Umbilical cord (tissue), 2 donors: ENCODE results near the gene OPN4. TPM values are rescaled to one million over a fixed set of nuclear protein-coding genes. Genes with fewer than 3 reads are reported as not detected.

ENCODE experiments used
- DNase-seq: peaks from one replicate; pipeline ENCODE4 v3.0.0-alpha.2; 2015; ENCODE audit warnings: low spot score
- total RNA-seq: library from RNA; depleted of rRNA; stranded (reverse); fragments of >200 nt; gene quantifications from one replicate; pipeline ENCODE4 v1.2.3, GENCODE V29; 2014; ENCODE audit warnings: low replicate concordance; ENCODE audit not compliant: insufficient read depth

The OPN4 gene
- total RNA-seq, 1 donor from 2014 or later, result 0.48 TPM

DNA sequence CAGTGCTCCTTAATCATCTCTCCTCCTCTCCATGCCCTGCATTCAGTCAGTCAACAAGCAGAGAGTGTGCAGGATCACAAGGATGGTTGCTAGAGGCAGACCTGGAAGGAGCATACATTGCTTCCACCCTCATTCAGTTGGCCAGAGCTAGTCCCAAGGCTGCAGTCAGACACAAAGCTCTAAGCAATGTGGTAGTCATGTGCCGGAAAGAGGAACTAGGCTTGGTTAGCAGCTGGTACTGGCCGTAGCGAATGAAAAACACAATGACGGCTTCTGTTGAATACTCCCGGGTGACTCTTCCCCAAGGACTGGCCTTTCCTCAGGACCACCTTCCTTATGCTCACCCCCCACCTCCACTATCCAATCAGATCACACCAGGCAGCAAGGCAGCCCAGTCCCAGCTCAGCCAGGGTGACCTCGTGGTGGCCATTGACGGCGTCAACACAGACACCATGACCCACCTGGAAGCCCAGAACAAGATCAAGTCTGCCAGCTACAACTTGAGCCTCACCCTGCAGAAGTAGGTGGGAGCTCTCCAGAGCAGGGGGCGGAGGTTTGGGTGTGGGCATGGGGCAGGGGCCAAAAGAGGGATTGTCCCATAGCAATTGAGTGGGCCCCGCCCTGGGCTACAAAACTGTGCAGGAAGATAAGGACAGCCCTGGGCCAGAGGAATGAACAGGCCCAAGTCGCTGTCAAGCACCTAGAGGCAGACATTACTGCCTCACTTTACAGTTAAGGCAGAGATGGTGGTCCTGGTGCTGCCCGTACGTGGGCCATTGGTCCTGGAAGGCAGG is 24.8 kb downstream of the OPN4 start:
- no peak for DNase-seq

- no peak for DNase-seq
Observed at GRCh38 chr10:86681047-86681446, 26.7 kb downstream of the OPN4 start.

- DNase-seq, result no peak
Observed at GRCh38 chr10:86681722-86682386, 27.5 kb downstream of the OPN4 start.

GRCh38 chr10:86682675-86683074 is 28.3 kb downstream of the OPN4 start:
- DNase-seq, result no peak

DNA sequence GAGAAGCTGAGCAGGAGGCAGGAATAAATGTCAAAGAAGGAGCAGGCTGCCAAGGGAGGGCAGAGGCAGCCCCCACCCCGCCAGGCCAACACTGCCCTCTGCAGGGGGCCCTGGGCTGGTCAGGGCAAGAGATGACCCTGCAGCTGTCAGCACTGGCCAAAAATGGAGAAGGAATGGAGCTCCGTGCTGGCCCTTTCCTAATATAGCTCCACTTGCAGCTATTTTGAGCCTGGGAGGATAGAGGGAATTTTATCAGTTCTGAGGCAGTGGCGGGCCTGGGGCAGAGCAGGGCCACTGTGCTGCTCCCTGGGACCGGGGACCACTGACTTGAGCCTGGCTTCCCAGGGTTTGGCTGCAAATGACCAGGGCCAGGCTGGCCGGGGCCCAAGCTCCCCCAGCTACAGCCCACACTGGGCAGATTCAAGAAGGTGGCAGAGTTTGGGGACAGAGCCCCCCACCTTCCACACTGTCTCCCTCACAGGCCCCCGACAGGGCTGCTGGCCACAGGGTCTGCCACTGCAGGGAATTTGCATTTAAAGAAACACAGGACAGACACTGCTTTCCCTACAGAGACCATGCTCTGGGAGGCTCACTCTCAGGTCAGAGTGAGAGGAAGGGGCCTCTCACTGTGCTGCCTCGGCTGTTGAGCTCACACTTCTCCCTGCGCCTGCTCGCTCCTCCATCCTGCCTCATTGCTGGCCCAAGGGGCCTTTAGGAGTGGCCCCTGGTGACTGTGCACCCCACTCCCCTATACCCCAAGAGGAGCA is 30.2 kb downstream of the OPN4 start:
- DNase-seq, result peak; percentile 74

- no peak for DNase-seq
Observed at GRCh38 chr10:86685416-86685815, 31.1 kb downstream of the OPN4 start.

- DNase-seq, result no peak
Observed at GRCh38 chr10:86685893-86686632, 31.7 kb downstream of the OPN4 start.

DNA sequence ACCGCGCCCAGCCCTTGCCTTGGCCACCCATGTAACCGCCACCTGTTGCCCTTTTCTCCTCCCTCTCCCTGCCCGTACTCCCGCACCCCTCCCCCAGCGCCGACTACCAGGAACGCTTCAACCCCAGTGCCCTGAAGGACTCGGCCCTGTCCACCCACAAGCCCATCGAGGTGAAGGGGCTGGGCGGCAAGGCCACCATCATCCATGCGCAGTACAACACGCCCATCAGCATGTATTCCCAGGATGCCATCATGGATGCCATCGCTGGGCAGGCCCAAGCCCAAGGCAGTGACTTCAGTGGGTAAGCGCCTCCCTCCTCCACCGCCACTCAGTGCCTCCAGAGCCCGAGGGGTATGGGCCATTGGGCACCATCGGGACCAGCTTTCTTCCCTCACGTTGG is 32.6 kb downstream of the OPN4 start:
- no peak for DNase-seq

DNA sequence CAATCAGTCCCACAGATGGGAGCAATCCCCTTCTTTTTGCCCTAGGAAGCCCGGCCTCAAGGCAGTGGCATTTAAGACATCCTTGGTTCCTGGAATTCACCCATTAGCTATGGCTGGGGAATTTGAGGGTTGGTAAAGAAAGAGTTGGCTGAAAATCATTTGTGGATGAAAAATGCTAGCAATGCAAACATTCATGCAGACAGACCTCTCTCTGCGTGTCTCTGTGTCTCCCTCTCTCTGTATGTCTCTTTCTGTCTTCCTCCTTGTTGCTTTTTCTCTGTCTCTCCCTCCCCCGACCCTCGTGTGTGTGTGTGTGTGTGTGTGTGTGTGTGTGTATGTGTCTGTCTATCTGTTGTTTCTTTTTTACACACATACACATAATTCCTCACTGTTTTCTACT is 33.4 kb downstream of the OPN4 start:
- DNase-seq, result peak; percentile 81

- DNase-seq, result peak; percentile 64
Observed at GRCh38 chr10:86688398-86688921, 34.1 kb downstream of the OPN4 start.

DNA sequence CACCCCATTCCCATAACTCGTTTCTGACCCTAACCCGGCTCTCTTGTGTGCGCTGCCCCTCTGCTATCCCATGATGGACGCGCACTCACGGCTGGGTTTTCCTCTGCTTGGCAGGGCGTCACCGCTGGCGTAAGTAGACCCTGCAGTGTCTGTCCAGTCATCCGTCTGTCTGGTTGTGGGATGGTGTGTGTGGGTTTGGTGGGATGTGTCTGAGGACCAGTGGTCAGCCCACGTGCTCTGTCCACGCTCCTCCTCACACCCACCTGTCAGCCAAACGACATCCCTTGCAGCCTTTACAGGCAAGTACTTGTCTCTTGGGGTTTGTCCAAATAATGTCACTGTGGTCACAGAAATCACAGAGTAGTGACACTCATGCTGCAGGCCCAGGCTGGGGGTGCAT is 34.8 kb downstream of the OPN4 start:
- no peak for DNase-seq

DNA sequence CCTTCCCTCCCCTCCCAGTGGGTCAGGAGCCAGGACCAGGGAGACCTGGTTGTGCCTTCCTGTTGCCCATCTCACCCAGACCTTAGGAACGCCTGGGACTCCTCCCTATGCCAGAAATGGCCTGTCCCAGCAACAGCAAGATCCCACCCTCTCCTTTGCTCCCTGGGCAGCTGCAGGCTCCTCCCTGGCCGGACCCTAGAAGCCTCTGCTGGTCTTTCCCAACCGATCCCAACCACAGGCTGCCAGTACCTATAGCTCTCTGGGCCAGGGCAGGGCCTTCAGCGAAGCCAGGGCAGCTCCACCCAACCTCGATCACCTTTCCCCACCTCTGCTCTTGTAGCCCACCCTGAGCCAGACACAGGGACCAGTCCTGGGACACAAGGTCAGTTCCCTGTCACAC is 35.9 kb downstream of the OPN4 start:
- DNase-seq, result no peak

GRCh38 chr10:86690657-86691084 is 36.3 kb downstream of the OPN4 start:
- no peak for DNase-seq

DNA sequence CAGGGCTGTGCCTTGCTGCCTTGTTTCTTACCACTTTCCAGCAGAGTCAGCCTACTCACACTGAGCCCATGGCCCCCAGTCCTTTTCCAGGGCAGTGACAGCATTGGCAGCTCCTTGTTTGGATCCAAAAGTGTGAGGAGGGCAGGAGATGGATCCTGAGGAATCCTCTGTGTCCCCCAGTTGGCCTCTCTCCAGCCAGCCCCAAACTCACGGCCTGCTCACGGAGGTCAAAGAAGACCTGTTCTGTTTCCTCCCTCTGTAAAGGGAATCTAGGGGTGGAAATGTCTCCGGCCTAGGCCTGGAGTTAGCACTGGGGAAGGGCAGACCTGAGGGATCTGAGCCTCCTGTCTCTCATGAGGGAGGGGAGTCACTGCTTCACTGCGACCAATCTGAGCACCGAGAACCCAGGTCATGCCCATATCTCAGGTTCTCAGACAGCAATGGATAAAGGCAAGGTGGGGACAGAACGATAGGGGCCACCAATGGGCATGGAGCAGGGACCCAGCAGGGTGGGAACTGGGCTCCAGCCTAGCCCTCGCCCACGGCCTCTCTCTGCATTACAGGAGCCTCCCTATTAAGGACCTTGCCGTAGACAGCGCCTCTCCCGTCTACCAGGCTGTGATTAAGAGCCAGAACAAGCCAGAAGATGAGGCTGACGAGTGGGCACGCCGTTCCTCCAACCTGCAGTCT is 37.1 kb downstream of the OPN4 start:
- no peak for DNase-seq

DNA sequence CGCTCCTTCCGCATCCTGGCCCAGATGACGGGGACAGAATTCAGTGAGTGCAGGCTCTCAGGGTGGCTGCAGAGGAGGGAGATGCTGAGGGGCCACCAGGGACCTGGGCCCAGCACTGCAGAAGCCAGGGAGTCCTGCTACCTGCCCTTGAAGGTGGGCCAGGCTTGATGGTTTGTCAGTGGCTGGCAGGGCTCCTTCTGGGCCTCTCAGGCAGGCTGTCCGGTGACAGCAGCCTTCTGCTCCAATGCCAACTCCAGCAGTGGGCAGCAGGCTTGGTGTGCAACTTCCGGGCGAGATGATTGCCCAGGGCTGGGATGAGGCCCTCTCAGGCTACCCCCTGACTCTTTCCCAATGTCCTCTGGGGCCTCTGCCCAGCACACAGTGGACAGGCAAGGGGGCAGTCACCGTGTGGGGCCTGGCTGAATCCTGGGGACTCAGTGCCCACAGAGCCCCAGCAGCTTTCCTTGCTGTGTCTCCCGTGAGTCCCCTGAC is 37.7 kb downstream of the OPN4 start:
- DNase-seq, result no peak

- DNase-seq, result no peak
Observed at GRCh38 chr10:86692664-86693063, 38.3 kb downstream of the OPN4 start.

DNA sequence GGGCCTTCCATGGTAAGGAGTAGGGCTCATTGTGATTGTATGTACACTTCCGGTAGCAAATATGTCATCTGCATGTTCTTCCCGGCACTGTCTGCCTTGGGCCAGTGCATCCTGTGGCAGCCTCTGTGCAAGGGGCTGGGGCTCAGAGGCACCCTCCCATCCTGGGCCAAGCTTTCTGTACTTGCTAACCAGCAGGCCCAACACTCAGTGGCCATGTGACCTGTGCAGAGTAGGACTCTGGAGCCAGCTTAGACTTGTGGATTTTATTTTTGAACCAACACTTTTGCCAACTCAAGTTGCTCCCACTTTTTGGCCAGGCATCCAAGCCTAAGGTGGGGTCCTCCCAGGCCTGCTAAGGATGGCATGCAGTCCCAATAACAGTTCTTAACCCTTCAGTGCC is 38.9 kb downstream of the OPN4 start:
- no peak for DNase-seq

DNA sequence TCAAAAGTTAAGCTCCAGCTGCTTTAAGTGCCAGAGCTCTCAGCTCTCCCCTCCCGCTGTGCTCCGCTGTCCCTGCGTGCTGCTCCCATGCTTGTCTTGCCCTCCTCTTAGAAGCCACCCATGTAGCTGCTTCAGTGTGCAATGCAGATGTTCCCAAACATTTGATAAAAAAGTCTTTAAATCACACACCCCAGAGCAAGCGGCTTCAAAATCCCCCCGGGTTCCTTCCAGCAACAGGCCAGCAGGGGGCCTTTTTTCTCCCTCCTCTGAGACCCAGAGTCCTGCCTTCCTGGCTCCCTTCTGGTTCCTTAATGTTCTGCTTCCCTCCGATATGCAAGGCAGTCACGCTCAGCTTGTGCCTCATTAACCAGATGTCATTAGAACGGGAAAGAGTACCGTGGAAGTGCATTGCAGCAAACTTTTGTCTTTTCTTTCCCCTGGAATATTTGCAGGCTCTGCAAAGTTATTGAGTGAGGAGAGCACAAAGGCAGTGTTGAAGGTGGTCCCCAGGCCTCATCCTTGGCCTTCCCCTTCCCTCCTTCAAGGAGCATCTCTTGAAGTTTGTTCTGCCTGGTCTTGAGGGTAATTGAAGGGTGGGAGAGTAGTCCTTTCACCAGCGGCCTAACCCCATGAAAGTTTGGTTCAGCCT is 39.5 kb downstream of the OPN4 start:
- peak; percentile 71 for DNase-seq

DNA sequence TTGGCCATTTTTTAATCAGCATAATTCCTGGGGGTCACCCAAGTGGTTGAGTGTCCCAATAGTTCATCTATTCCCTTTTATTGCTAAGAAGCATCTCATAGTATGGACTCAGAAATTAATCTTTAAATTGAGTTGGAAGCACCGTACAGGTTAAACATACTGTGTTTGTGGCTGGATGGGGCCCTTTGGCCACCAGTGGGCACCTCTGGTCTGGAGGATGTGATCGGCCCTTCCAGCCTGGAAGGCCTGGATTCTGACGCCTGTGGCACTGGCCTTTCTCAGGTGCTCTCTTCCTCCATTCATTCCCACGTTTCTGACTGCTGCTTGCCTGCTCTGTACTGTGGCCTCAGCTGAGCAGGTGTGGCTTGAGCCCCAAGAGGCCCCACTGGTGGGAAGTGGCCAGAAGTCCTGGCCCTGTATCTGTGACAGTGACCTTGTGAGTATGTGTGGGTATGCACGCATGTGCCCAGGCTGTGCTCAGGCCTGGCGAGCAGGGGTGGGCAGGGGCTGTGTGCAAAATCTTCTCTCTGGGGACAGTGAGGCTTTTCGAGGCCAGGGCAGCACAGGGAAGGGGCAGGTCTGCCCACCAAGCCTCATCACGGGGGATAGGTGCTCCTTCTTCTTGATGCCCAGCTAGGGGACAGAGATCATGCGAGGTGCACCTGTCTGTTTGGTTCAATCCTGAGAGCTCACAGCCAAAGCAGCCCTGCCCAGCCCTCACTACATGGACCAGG is 44.0 kb downstream of the OPN4 start:
- DNase-seq, result no peak

- no peak for DNase-seq
Observed at GRCh38 chr10:86699125-86699524, 44.8 kb downstream of the OPN4 start.
